ENCODE results near the gene CDH23. TPM values are rescaled to one million over a fixed set of nuclear protein-coding genes. Genes with fewer than 3 reads are reported as not detected.
A peak's percentile ranks its signal among the peaks of the same experiment; 100 is the strongest.

The CDH23 gene
- total and polyA plus RNA-seq, 10 of the 15 experiments (the other 5 are each of a cell fraction or from before 2014, with no cell fraction given): 0.09 to 0.40 (median 0.15) TPM; not detected in 1

GRCh38 chr10:71622616-71623015, 225.9 kb downstream of the CDH23 start (continued):
- TF ChIP-seq EP300 (IDR thresholded peaks at IDR 0.05; ENCODE audit: borderline replicate concordance in 1 of 2, control insufficient read depth in 1 of 2, low read depth in 2 of 2, low read length in 2 of 2) (no peak), HDAC2 (IDR thresholded peaks at IDR 0.05) (no peak), E4F1 (IDR thresholded peaks at IDR 0.05; ENCODE audit: borderline replicate concordance, partially characterized antibody) (no peak)

GRCh38 chr10:71623098-71623985, 226.6 kb downstream of the CDH23 start:
- ChIA-PET POLR2A (no interaction called here), RAD21 (ENCODE audit: unreplicated experiment) (interaction anchor here (1.1 to 1.4 kb wide), 2 partner anchors 20 to 85 kb away, joined by 3 to 5 read pairs; no protein-coding TSS in a partner anchor), SMC1A (ENCODE audit: uncharacterized antibody, unreplicated experiment) (interaction anchor here (1.0 kb wide), 1 partner anchor 9 kb away, joined by 3 read pairs; no protein-coding TSS in a partner anchor), CTCF (interaction anchor here (0.6 to 1.3 kb wide), 4 partner anchors 23 to 426 kb away, joined by 3 to 5 read pairs (median 3); no protein-coding TSS in a partner anchor)
- Histone ChIP-seq H3K4me3 (no peak overlapping the region), H4K20me1 (ENCODE audit: control insufficient read depth, insufficient read depth) (no peaks in the 10 kb centered on the region), H3K36me3 (ENCODE audit: control insufficient read depth in 2 of 2, insufficient read depth in 2 of 2, low read length in 1 of 2) (no peaks in the 10 kb centered on the region), H3K79me2 (ENCODE audit: control insufficient read depth, insufficient read depth, low read length) (no peaks in the 10 kb centered on the region), H3K27ac (ENCODE audit: control insufficient read depth, insufficient read depth) (no peak overlapping the region), H3K4me2 (ENCODE audit: control insufficient read depth, insufficient read depth) (no peak overlapping the region), H2AFZ (ENCODE audit: control insufficient read depth, low read depth, low read length) (no peak overlapping the region), H3K9ac (ENCODE audit: control insufficient read depth, insufficient read depth, low read length) (no peak overlapping the region), H3K4me1 (ENCODE audit: control insufficient read depth, insufficient read depth, low read length) (peaks cover 12% of the 10 kb centered on the region), H3K9me3 (replicated peaks; ENCODE audit: control insufficient read depth, insufficient read depth, low read length) (no peaks in the 10 kb centered on the region), H3K27me3 (replicated peaks in 1 of 2; ENCODE audit: control insufficient read depth in 2 of 2, insufficient read depth in 2 of 2, low read length in 1 of 2) (peaks cover 0 to 10% of the 10 kb centered on the region in 2 experiments)
- BruUV-seq (replicated peaks): no TSS peak
- 35% methylated on average over 11 of the region's 11 CpGs for WGBS (ENCODE audit: insufficient coverage, insufficient replicate concordance, low lambda C conversion rate, missing lambda C conversion rate)
- DNase-seq (ENCODE audit: low read depth, low spot score) (no peak), FAIRE-seq (no peak), ATAC-seq (0 out of 3 replicates have a peak, but pooled peaks have one; percentile 36)
- intact Hi-C loops (cut with micrococcal nuclease; ENCODE audit: unreplicated experiment) (no loop called here), in situ Hi-C loops (cut with MboI) (no loop called here)
- TF ChIP-seq CTCF (IDR thresholded peaks at IDR 0.05 in 2 of 3, conservative IDR thresholded peaks at IDR 0.05 in 1 of 3; ENCODE audit: control insufficient read depth in 2 of 3, extremely low read depth in 1 of 3, insufficient read depth in 1 of 3, low read depth in 3 of 3, low read length in 3 of 3) (peak in 1 of 3 experiments; percentile 21; a peak in 2 of 6 replicates), NFIC (IDR thresholded peaks at IDR 0.05; ENCODE audit: low read depth, low read length) (no peak)

All from GM12878 (cell line).